ENCODE data around the gene A1BG. TPM values are rescaled to one million over a fixed set of nuclear protein-coding genes. Genes with fewer than 3 reads are reported as not detected.

The A1BG gene
- total RNA-seq, 2 donors from 2014 or later, result 12.6 to 16.4 TPM

DNA sequence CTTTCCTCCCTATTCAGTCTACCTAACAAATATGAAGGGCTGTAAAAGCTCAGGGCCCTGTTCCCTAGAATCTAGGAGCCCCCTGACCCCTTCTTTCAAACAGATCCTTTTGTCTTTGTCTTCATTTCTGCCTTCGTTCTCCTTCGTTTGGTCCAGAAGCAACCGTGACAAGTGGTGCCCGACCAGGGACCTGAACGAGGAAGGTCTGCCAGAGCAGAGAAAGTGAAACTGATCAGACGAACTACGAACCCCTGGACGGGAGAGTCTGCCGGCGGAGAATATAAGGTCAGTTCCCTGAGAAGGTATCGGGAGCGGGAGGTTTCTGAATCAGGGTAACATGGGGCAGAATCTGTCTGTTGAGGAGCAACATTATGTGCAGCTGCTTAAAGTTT lies 47.4 kb downstream of the A1BG start:
- Mint-ChIP-seq H3K27ac (peak overlapping the region; percentile 54), H3K4me3 (peak overlapping the region; percentile 97), H3K27me3 (ENCODE audit: insufficient read depth) (no peaks in the 10 kb centered on the region), H3K4me1 (peaks cover 14% of the 10 kb centered on the region), H3K36me3 (ENCODE audit: low read depth) (peaks cover 39% of the 10 kb centered on the region), H3K9me3 (no peaks in the 10 kb centered on the region)
- Histone ChIP-seq H3K27me3 (ENCODE audit: control insufficient read depth, insufficient read depth, low read length, poor library complexity, severe bottlenecking) (no peaks in the 10 kb centered on the region), H3K4me1 (ENCODE audit: control insufficient read depth, insufficient read depth, low read length) (no peaks in the 10 kb centered on the region), H3K27ac (ENCODE audit: low read depth, low read length) (no peak overlapping the region), H3K9me3 (ENCODE audit: control insufficient read depth, low read length) (no peaks in the 10 kb centered on the region), H3K9ac (ENCODE audit: extremely low read depth, low read length, poor library complexity, severe bottlenecking) (peak overlapping the region; percentile 81), H3K4me3 (ENCODE audit: low read length) (peak overlapping the region; percentile 98), H3K36me3 (ENCODE audit: control insufficient read depth, insufficient read depth, low read length) (peaks cover 60% of the 10 kb centered on the region)
- TF ChIP-seq CTCF (conservative IDR thresholded peaks at IDR 0.05), result no peak
- no peak for DNase-seq
- 70 to 78% methylated on average over 12 of the region's 12 CpGs for WGBS, 2 experiments (ENCODE audit: insufficient coverage in 1 of 2, insufficient read length in 1 of 2)

- Mint-ChIP-seq H3K36me3 (ENCODE audit: low read depth) (peaks cover 45% of the 10 kb centered on the region), H3K4me3 (peak within 1 kb of the TSS; percentile 97)
- H3K4me1 ChIP-seq (ENCODE audit: control insufficient read depth, insufficient read depth, low read length), result no peaks in the 10 kb centered on the region
Measured at GRCh38 chr19:58305065-58305931, 48.0 kb downstream of the A1BG start, which contains the start of gene ERVK3-1. ERVK3-1 (plus strand) TSS chr19:58305377; CDS start chr19:58312169, 6,792 bp downstream.

GRCh38 chr19:58304748-58305064 lies 48.6 kb downstream of the A1BG start:
- TF ChIP-seq CTCF (conservative IDR thresholded peaks at IDR 0.05), result no peak
- peaks cover 51% of the 10 kb centered on the region for H3K36me3 Mint-ChIP-seq (ENCODE audit: low read depth)
- H3K27ac Mint-ChIP-seq, result peak overlapping the region; percentile 96
- Histone ChIP-seq H3K9me3 (ENCODE audit: control insufficient read depth, low read length) (no peaks in the 10 kb centered on the region), H3K27me3 (ENCODE audit: control insufficient read depth, insufficient read depth, low read length, poor library complexity, severe bottlenecking) (no peaks in the 10 kb centered on the region), H3K27ac (ENCODE audit: low read depth, low read length) (no peak overlapping the region), H3K36me3 (ENCODE audit: control insufficient read depth, insufficient read depth, low read length) (peaks cover 67% of the 10 kb centered on the region), H3K9ac (ENCODE audit: extremely low read depth, low read length, poor library complexity, severe bottlenecking) (no peak overlapping the region), H3K4me3 (ENCODE audit: low read length) (peak overlapping the region; percentile 98), H3K4me1 (ENCODE audit: control insufficient read depth, insufficient read depth, low read length) (no peaks in the 10 kb centered on the region)
- H3K27me3 Mint-ChIP-seq (ENCODE audit: insufficient read depth), result no peaks in the 10 kb centered on the region
- H3K9me3 Mint-ChIP-seq, result no peaks in the 10 kb centered on the region
- peaks cover 14% of the 10 kb centered on the region for H3K4me1 Mint-ChIP-seq
- DNase-seq, result no peak
- 31 to 78% methylated on average over 3 to 6 of the region's 7 CpGs for WGBS, 2 experiments (ENCODE audit: insufficient coverage in 1 of 2, insufficient read length in 1 of 2)
- peak overlapping the region; percentile 97 for H3K4me3 Mint-ChIP-seq

More at GRCh38 chr19:58305065-58305931, 48.0 kb downstream of the A1BG start, which contains the start of gene ERVK3-1:
- Histone ChIP-seq H3K36me3 (ENCODE audit: control insufficient read depth, insufficient read depth, low read length) (peaks cover 67% of the 10 kb centered on the region), H3K27ac (ENCODE audit: low read depth, low read length) (peak within 1 kb of the TSS; percentile 34), H3K27me3 (ENCODE audit: control insufficient read depth, insufficient read depth, low read length, poor library complexity, severe bottlenecking) (no peaks in the 10 kb centered on the region), H3K9ac (ENCODE audit: extremely low read depth, low read length, poor library complexity, severe bottlenecking) (peak within 1 kb of the TSS; percentile 81), H3K9me3 (ENCODE audit: control insufficient read depth, low read length) (no peaks in the 10 kb centered on the region), H3K4me3 (ENCODE audit: low read length) (peak within 1 kb of the TSS; percentile 98)
- Mint-ChIP-seq H3K27ac (peak within 1 kb of the TSS; percentile 96), H3K4me1 (peaks cover 14% of the 10 kb centered on the region), H3K9me3 (no peaks in the 10 kb centered on the region), H3K27me3 (ENCODE audit: insufficient read depth) (no peaks in the 10 kb centered on the region)
- peak; percentile 17 for TF ChIP-seq CTCF (conservative IDR thresholded peaks at IDR 0.05)
- peak; percentile 98 for DNase-seq
- WGBS, 2 experiments (ENCODE audit: insufficient coverage in 1 of 2, insufficient read length in 1 of 2), result 1 to 2% methylated on average over 26 to 53 of the region's 55 CpGs

Measured in endodermal cell (in vitro differentiated cells).